Subcutaneous adipose tissue (tissue), 4 donors: ENCODE results near the gene NEU2. TPM values are rescaled to one million over a fixed set of nuclear protein-coding genes. Genes with fewer than 3 reads are reported as not detected.

ENCODE experiments used
- total RNA-seq, 4 donors: library from RNA; depleted of rRNA; stranded (reverse); fragments of >200 nt; gene quantifications; one replicate each; pipeline ENCODE4 v1.1.0, GENCODE V29; 2016
- TF ChIP-seq, protein P1 (sequence below): fragments of 450-650 bp; IDR thresholded peaks from one replicate; pipeline ENCODE4 v1.5.1; 2016; ENCODE audit warnings: low read depth, mild to moderate bottlenecking, control low read depth, antibody characterized with exemption, moderate library complexity

NEU2 gene
- total RNA-seq: not detected

DNA sequence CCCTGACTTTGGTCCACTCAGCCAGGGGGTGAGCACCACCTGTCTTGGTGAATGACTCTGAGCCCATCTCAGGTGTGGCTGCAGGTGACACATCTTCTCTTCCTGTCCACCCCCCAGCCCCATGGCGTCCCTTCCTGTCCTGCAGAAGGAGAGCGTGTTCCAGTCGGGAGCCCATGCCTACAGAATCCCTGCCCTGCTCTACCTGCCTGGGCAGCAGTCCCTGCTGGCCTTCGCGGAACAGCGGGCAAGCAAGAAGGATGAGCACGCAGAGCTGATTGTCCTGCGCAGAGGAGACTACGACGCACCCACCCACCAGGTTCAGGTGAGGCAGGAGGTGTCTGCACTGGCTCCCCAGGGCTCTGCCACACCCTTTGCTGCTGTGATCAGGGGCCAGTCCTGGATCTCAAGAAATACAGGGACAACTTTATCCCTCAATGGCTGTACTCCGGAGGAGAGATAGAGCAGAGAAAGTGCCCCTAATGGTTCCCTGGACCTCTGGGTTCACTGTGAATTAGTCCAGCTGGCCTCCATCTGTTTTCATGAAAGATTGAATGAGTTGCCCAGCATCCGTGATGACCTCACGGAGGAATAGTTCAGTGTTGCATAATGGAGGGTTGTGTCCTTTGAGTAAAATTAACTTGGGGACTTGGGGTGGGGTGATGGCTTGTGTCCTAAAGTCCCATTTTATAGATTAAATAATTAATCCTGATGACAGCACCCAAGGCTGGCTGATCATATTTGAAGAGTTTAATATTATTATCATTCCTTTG, at the start of gene NEU2:
Gene NEU2, plus strand, starts transcription at position 122 of the 770 bp plus-strand sequence. Its CDS starts 0 bp downstream, at position 122.
- TF ChIP-seq, protein P1, sequence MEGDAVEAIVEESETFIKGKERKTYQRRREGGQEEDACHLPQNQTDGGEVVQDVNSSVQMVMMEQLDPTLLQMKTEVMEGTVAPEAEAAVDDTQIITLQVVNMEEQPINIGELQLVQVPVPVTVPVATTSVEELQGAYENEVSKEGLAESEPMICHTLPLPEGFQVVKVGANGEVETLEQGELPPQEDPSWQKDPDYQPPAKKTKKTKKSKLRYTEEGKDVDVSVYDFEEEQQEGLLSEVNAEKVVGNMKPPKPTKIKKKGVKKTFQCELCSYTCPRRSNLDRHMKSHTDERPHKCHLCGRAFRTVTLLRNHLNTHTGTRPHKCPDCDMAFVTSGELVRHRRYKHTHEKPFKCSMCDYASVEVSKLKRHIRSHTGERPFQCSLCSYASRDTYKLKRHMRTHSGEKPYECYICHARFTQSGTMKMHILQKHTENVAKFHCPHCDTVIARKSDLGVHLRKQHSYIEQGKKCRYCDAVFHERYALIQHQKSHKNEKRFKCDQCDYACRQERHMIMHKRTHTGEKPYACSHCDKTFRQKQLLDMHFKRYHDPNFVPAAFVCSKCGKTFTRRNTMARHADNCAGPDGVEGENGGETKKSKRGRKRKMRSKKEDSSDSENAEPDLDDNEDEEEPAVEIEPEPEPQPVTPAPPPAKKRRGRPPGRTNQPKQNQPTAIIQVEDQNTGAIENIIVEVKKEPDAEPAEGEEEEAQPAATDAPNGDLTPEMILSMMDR: no peak

- TF ChIP-seq, protein P1: no peak
Observed at GRCh38 chr2:232982926-232983668, 49.4 kb upstream of the NEU2 start.

DNA sequence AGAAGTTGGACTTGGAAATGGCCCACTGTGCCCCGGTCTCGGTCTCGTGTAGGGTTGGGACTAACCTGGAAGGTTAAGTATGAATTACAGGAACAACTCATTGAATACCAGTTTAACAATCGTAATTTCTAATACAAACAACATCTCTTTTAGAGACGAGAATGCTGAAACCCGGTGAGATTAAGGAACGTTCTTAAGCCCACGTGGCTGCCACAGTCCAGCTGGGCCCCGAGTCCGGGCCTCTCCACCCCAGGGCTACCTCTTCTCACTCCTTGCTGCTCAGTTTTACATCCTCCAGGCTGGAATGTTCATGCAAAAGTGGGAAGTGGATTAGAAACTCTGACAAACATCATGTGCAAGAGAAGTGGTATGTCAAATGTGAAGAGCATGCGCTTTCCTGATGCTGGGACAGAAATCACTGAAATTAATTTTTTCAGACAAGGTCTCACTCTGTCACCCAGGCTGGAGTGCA, 48.8 kb upstream of the NEU2 start:
- TF ChIP-seq, protein P1: no peak

- TF ChIP-seq, protein P1: no peak
Observed at GRCh38 chr2:232984451-232985207, 47.8 kb upstream of the NEU2 start.

- TF ChIP-seq, protein P1: no peak
Observed at GRCh38 chr2:232986155-232986554, 46.3 kb upstream of the NEU2 start.

DNA sequence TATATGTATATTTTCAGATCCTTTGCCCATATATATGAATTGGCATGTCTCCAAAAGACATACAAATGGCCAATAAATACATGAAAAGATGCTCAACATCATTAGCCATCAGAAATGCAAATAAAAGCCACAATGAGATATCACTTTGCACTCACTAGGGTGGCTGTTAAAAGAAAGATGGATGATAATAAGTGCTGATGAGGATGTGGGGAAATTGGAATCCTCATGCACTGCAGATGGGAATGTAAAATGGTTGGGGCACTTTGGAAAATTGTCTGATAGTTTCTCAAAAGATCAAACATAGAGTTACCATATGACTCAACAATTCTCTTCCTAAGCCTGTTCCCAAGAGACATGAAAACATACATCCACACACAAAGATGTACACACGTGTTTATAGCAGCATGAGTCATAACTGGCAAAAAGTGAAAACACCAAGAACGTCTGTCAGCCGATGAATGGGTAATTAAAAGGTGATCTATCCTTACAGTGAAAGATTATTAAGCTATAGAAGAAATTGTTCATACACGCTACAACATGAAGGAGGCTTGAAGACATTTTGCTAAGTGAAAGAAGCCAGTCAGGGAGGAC, 39.1 kb upstream of the NEU2 start:
- TF ChIP-seq, protein P1: no peak
